ENCODE measurements around the gene IDH3G. TPM values are rescaled to one million over a fixed set of nuclear protein-coding genes. Genes with fewer than 3 reads are reported as not detected.

IDH3G gene
- total RNA-seq, 1 donor from 2014 or later, result 40.3 TPM

GRCh38 chrX:153782871-153783270, 11.3 kb downstream of the IDH3G start:
- H4K20me1 ChIP-seq (ENCODE audit: low read depth), result no peaks in the 10 kb centered on the region
- H3K27me3 ChIP-seq, result no peaks in the 10 kb centered on the region
- no peak for DNase-seq (ENCODE audit: low spot score)
- H3K36me3 Mint-ChIP-seq, result no peaks in the 10 kb centered on the region
- H3K79me2 ChIP-seq (ENCODE audit: low read depth), result no peaks in the 10 kb centered on the region
- H2AFZ ChIP-seq (replicated peaks), result no peak overlapping the region
- peaks cover 8% of the 10 kb centered on the region for H3K27me3 Mint-ChIP-seq (ENCODE audit: insufficient read depth, low read depth)
- no peak overlapping the region for H3K9ac ChIP-seq
- H3K27ac Mint-ChIP-seq, result no peak overlapping the region
- H3K4me3 ChIP-seq, result no peak overlapping the region
- H3K4me1 Mint-ChIP-seq, result peaks cover 8% of the 10 kb centered on the region
- no peak overlapping the region for H3K4me3 Mint-ChIP-seq
- H3K4me2 ChIP-seq, result no peak overlapping the region
- no peak overlapping the region for H3K27ac ChIP-seq
- H3K9me3 ChIP-seq (ENCODE audit: low read depth), result no peaks in the 10 kb centered on the region
- no peaks in the 10 kb centered on the region for H3K36me3 ChIP-seq
- peaks cover 15% of the 10 kb centered on the region for H3K9me3 Mint-ChIP-seq
- H3F3A ChIP-seq (ENCODE audit: low read depth), result no peaks in the 10 kb centered on the region
- no peak for TF ChIP-seq EZH2phosphoT487 (IDR thresholded peaks at IDR 0.05)
- no peak for TF ChIP-seq CTCF (IDR thresholded peaks at IDR 0.05)
- TF ChIP-seq EZH2 (IDR thresholded peaks at IDR 0.05), result no peak
- H3K4me1 ChIP-seq, result no peaks in the 10 kb centered on the region

DNA sequence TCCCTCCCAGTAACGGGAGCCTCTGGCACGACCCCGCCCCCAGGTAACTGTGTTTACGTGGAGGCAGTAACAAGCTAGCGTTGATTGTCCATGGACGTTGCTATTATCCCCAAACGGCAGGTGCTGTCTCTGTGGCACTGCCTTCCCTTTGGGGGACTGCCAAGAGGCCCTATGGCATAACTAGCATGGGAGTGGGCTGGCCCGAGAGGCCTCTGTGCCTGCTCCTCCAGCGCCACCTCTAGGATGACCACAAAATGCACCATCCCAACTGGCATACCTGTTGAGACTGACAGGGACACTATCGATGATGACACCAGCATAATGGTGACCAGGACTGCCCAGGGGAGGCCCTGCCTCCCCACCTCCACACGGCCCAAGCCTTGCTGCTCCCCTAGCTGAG, 11.9 kb downstream of the IDH3G start:
- Histone ChIP-seq H3K36me3 (no peaks in the 10 kb centered on the region), H3K27me3 (no peaks in the 10 kb centered on the region), H3F3A (ENCODE audit: low read depth) (no peaks in the 10 kb centered on the region), H2AFZ (replicated peaks) (no peak overlapping the region), H3K4me3 (no peak overlapping the region), H3K4me1 (no peaks in the 10 kb centered on the region), H3K9me3 (ENCODE audit: low read depth) (no peaks in the 10 kb centered on the region), H3K27ac (no peak overlapping the region), H4K20me1 (ENCODE audit: low read depth) (no peaks in the 10 kb centered on the region), H3K79me2 (ENCODE audit: low read depth) (no peaks in the 10 kb centered on the region), H3K4me2 (no peak overlapping the region), H3K9ac (no peak overlapping the region)
- H3K9me3 Mint-ChIP-seq, result peaks cover 13% of the 10 kb centered on the region
- peaks cover 8% of the 10 kb centered on the region for H3K4me1 Mint-ChIP-seq
- H3K27ac Mint-ChIP-seq, result no peak overlapping the region
- DNase-seq (ENCODE audit: low spot score), result peak; percentile 15
- no peaks in the 10 kb centered on the region for H3K36me3 Mint-ChIP-seq
- peaks cover 8% of the 10 kb centered on the region for H3K27me3 Mint-ChIP-seq (ENCODE audit: insufficient read depth, low read depth)
- TF ChIP-seq CTCF (IDR thresholded peaks at IDR 0.05), result peak; percentile 30
- TF ChIP-seq EZH2 (IDR thresholded peaks at IDR 0.05), result no peak
- TF ChIP-seq EZH2phosphoT487 (IDR thresholded peaks at IDR 0.05), result no peak
- H3K4me3 Mint-ChIP-seq, result no peak overlapping the region

- no peaks in the 10 kb centered on the region for H3K9me3 ChIP-seq (ENCODE audit: low read depth)
- peaks cover 9% of the 10 kb centered on the region for H3K9me3 Mint-ChIP-seq
- no peak overlapping the region for H3K27ac Mint-ChIP-seq
- no peak overlapping the region for H3K27ac ChIP-seq
- no peak overlapping the region for H2AFZ ChIP-seq (replicated peaks)
- no peaks in the 10 kb centered on the region for H3K36me3 Mint-ChIP-seq
- H3K4me3 Mint-ChIP-seq, result no peak overlapping the region
- no peak for TF ChIP-seq CTCF (IDR thresholded peaks at IDR 0.05)
- TF ChIP-seq EZH2phosphoT487 (IDR thresholded peaks at IDR 0.05), result no peak
- TF ChIP-seq EZH2 (IDR thresholded peaks at IDR 0.05), result no peak
- no peak overlapping the region for H3K9ac ChIP-seq
- H4K20me1 ChIP-seq (ENCODE audit: low read depth), result no peaks in the 10 kb centered on the region
- DNase-seq (ENCODE audit: low spot score), result no peak
- H3K4me3 ChIP-seq, result no peak overlapping the region
- H3K4me1 ChIP-seq, result no peaks in the 10 kb centered on the region
- no peak overlapping the region for H3K4me2 ChIP-seq
- H3F3A ChIP-seq (ENCODE audit: low read depth), result no peaks in the 10 kb centered on the region
- peaks cover 5% of the 10 kb centered on the region for H3K27me3 Mint-ChIP-seq (ENCODE audit: insufficient read depth, low read depth)
- peaks cover 8% of the 10 kb centered on the region for H3K4me1 Mint-ChIP-seq
- H3K27me3 ChIP-seq, result no peaks in the 10 kb centered on the region
- H3K36me3 ChIP-seq, result no peaks in the 10 kb centered on the region
- H3K79me2 ChIP-seq (ENCODE audit: low read depth), result no peaks in the 10 kb centered on the region
These were observed 12.6 kb downstream of the IDH3G start for GRCh38 chrX:153781428-153782047.

Data from neural progenitor cell (in vitro differentiated cells).